GM21360 (cell line): ENCODE measurements around the gene ASZ1.
"Not testable (repeated sequence)": the region's sequence is repeated elsewhere in the genome, so short reads cannot be mapped to it uniquely, and the experiment has no call there.

Experiments
- ATAC-seq: cut with Tn5 transposase; IDR thresholded peaks from one replicate; pipeline ENCODE4 v1.9.1; 2021; ENCODE audit warnings: mild to moderate bottlenecking, moderate library complexity; ENCODE audit not compliant: unreplicated experiment

ASZ1 gene, protein sequence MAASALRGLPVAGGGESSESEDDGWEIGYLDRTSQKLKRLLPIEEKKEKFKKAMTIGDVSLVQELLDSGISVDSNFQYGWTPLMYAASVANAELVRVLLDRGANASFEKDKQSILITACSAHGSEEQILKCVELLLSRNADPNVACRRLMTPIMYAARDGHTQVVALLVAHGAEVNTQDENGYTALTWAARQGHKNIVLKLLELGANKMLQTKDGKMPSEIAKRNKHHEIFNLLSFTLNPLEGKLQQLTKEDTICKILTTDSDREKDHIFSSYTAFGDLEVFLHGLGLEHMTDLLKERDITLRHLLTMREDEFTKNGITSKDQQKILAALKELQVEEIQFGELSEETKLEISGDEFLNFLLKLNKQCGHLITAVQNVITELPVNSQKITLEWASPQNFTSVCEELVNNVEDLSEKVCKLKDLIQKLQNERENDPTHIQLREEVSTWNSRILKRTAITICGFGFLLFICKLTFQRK

DNA sequence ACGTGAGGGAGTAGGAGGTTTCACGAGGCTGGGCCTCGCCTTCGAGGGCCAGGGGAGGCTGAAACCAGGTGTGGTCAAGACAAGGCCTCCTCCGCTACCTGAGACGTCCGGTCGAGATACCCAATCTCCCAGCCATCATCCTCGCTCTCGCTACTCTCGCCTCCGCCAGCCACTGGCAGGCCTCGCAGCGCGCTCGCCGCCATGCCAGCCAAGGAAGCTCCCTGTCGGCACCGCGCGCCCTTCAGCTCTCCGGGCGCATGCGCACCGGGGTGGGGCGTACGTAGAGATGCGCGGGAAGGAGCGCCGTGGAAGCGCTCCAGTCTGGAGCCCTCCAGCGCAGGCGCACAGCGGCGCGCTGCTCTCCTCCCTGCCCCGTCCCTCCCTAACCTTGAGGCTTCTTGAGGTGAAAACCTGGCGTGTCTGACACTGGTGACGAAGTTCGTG, at the start of gene ASZ1:
Gene ASZ1, minus strand, starts transcription at position 236 of the 444 bp plus-strand sequence. Its CDS starts 33 bp downstream, at position 203.
- no peak for ATAC-seq

DNA sequence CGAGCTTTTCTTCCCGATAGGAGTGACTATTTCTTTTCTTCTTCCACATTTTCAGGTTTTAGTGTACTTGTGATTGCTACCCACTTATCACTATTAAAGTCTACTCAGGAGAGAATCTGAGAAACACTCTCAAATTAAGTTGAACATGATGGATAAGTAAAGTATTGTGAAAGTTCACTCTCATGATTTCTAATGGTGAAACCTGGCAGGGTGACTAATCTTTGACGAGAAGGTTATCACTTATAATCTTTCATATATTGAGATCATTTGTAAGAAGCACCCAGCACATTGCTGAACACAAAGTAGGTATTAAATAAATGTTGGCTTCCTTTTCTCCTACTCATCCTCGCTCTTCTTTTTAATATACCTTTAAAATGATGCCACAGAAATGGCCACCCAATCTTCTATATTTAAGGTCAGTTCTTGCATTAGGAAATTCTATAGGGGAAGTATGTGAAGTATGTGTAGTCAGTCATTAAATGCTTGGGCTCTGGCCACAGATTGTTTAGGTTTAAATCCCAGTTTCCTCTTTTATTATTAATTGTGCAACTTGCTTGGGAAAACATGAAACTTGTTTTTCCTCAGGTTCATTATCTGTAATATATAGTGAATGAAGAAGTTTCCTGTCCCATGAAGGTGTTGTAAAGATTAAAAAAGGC, 49.4 kb upstream of the ASZ1 start:
- no peak for ATAC-seq

DNA sequence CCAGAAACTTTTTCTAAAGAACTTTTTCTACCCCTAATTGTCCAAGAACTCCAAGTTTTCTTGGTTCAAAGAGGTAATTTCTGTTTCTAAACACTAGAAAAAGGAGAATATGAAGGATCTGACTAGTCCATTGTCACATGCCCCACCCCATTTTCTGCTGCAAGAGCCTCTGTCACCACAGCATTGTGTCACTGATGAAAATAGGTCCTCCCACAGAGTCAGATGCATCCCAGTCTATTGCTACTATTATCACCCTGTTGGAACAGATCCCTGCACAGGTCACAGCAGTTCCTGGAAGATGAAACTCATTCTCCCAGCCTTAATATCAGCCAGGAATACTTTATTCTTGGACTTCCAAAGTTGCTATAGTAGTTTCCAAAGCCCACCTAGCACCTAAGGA, 45.0 kb upstream of the ASZ1 start:
- peak; percentile 44 for ATAC-seq

DNA sequence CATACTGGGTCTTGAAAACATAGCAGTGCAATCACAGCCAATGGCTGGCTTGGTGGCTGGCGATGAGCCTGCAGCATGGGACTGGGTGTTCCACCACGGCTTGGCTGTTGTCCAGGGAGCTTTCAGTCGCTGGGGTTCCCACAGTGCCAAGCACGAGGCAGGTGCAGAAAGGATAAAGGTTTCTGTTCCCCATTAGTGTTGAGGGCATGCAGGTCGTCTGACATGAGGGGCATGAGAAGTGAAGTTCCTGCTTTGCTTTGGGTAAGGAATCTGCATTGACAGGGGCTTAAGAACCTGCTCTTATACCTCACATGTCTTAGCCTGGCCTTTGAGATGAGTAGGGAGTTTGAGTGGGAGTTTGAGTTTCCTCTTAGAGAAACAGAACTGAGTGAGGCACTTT, 43.5 kb upstream of the ASZ1 start:
- ATAC-seq, result peak; percentile 70

DNA sequence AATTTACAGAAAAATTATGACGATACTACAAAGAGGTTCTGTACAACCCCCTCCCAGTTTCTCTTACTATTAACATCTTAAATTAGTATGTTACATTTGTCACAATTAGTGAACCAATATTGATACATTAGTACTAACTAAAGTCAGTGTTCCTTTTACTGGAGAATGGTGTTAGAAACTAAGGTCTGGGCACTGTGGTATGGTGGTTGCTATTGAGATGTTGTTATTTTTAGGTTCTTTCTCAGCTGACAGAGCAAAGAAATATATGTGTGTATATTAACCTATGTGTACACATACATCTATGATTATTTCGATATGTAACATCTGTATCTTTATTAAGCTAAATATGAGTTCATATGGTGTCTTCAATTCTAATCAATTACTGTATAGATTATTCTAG, 40.9 kb upstream of the ASZ1 start:
- ATAC-seq, result no peak

DNA sequence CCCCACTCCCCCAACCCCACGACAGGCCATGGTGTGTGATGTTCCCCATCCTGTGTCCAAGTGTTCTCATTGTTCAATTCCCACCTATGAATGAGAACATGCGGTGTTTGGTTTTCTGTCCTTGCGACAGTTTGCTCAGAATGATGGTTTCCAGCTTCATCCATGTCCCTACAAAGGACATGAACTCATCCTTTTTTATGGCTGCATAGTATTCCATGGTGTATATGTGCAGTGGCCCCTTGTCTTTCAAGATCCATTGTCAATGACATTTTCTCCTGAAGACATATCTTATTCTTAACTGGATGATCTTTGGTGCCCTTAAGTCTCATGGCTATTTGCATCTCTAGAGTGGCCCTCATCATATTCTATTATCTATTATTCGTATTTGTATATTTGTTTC, 33.5 kb upstream of the ASZ1 start:
- not testable (repeated sequence) for ATAC-seq

DNA sequence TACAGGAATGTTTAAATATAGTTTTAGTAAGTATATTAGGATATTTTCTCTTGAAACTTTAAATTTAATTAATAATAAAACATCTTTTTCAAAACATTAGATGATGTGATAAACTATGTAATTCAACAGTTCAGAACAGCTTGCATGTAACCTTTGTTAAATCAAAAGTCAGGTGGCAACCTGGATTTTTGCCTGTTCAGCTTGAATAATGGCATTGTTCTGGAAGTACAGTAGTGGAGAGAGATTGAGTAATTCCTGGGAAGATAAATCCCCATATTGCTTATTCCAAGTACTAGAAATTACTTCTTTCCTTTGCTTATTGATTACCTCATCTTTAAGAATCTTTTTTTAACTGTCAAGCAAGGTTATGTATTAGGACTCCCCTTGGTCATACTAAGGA, 32.4 kb upstream of the ASZ1 start:
- no peak for ATAC-seq

DNA sequence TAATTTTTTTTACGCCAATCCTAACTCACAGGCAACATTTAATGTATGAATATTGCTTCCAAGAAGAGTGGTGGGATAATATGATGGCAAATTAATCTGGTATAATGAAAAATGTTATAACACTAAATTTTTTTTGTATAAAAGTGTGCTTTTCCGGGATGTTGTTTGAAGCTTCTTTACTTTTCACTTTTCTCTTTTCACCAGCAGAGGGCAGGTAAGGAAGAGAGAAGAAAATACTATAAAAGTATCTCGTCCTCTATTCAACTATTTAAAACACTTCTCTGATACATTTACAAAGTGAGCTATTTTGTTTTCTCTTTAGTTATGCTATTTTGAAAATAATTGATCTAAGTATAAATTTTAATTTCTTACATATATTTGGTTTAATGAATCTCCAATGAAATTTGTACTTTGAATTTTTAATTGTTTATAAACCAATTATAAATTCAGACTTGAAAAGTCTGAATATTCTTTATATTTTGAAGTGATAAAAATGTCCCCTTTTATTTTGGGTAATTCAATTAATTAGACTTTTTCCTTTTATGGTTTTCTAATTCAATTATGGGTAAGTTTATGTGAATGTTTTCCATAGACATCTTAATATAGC, 31.8 kb upstream of the ASZ1 start:
- no peak for ATAC-seq

DNA sequence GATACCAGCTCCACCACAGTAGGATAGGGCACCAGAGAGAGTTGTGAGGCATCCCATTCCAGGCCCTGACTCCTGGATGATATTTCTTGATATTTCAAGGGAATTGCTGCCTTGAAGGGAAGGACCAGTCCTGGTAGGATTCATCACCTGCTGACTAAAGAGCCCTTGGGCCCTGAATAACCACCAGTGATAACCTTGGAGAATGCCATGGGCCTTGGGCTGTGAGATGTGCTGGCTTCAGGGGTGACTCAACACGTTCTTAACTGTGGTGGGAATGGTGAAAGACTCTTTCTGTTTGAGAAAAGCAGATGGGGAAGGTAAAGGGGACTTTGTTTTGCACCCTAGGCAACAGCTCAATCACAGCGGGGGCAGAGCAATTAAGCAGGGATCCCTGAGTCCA, 21.4 kb upstream of the ASZ1 start:
- ATAC-seq, result no peak

DNA sequence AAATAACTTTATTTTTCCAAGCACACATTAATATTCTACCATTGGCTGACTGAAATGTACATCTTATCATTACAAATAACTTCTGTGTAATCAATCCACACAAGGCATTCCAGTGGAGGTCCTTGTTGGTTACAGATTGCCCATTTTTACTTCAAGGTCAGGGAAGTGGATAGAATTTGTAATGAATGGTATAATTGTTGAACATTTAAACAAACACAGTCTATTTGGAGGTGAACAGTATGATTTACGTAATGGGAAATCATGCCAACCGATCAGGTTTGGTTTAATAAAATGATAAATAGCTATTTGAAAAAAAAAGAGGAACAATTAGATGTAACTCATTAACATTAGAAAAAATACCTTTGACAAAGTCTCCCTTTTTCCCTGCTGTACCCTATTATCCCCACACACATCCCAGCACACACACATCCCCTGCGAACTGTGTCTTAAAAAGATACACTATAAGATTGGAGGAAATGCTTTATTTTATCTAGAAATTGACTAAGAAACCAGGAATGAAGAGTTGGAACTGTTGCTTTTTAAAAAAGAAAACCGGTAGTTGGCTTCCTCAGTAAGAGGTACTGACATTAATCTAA, 19.0 kb upstream of the ASZ1 start:
- ATAC-seq, result no peak

DNA sequence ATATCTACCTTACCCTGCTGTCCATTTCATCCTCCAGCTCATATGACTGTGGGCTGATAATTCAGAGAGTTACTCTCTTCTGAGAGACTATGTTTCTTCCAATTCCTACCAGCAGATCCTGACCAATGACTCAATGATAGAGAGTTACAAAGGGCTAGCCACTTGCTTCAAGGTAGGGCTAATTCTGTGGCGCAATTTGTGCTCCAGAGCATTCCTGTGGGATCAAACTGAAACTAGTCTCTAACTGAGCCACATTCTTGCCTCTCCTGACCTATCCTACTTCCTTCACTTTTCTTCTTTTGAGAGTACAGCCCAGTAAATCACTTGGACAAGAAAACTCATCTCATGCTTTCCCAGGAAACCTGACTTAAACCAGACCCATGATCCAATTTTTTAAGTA, 17.9 kb upstream of the ASZ1 start:
- no peak for ATAC-seq

DNA sequence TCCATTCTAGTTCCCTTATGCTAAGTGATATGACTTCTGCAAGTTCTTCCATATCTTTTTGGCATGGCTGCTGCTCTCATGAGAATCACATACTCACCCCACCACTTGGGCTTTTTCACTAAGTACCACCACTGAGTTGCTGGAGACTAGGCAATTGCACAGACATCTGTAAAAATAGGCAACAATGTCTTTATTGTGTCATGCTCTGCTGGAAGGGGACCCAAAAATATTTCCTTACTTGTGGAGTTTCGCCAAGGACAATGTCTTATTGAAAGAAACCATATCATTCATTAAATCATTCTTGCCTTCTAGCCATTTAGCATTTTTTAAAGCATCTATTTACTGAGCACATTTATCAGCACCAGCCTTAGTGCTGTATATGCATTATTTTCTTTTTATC, 17.4 kb upstream of the ASZ1 start:
- no peak for ATAC-seq

DNA sequence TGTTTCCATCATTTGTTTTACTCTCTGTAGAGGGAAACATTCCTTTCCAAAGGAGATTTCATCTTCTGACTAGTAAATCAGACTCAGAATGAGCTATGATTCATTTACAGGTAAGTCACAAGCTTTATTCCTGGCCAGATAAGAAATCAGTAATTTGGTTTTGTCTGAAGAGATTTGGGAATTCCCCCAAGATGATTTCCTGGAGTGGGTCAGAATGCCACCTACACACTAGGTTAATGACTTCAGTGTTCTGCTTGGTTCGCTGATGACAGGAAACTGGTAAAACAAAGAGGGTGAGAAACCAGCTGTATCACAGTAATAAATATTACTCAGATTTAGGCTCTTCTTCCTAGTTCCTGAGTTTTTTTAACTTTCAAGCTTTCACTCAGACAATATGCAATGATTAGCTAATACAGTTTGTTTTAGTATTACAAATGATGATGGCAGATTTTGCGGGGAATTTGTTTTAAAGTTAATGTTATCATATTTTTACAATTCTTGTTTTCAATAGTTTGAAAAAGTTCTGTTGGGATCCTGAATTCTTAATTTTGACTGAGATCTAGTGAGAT, 8.3 kb upstream of the ASZ1 start:
- peak; percentile 91 for ATAC-seq

DNA sequence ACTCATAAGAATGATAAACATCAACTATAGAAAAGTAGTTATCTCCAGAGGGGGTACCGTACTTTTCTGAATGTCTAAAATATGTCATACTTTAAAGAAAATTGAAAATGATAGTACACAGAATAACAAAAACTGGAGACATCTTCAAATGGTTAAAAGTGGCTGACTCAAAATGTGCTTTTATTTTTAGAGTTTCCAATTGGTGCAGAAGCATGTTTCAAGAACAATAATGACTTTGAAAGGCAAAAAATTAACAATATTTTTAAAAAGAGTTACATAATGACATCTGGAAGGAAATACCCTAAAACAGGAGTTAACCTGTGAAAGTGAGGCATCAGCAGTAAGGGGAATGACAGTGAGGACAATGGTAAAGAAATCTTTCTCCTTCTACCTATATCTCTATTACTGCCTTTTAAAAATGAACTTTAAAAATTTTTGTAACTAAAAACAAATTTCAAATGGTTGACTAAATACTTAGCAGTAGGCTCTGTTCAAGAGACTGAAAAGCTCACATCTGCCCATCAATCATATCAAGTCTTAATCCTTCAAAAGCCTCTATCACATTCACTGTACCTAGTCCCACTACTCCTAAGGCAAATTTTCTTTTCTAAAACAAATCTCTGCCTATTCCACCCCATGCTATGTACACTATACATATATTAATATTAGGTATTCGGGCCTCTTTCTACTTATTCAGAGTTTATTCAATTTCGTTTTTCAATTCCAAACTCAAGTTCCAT, 3.0 kb downstream of the ASZ1 start:
- ATAC-seq, result peak; percentile 76

DNA sequence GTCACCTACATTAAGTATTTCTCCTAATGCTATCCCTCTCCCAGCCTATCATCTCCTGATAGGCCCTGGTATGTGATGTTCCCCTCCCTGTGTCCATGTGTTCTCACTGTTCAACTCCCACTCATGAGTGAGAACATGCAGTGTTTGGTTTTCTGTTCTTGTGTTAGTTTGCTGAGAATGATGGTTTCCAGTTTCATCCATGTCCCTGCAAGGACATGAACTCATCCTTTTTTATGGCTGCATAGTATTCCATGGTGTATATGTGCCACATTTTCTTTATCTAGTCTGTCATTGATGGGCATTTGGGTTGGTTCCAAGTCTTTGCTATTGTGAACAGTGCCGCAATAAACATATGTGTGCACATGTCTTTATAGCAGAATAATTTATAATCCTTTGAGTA, 12.7 kb downstream of the ASZ1 start:
- not testable (repeated sequence) for ATAC-seq

DNA sequence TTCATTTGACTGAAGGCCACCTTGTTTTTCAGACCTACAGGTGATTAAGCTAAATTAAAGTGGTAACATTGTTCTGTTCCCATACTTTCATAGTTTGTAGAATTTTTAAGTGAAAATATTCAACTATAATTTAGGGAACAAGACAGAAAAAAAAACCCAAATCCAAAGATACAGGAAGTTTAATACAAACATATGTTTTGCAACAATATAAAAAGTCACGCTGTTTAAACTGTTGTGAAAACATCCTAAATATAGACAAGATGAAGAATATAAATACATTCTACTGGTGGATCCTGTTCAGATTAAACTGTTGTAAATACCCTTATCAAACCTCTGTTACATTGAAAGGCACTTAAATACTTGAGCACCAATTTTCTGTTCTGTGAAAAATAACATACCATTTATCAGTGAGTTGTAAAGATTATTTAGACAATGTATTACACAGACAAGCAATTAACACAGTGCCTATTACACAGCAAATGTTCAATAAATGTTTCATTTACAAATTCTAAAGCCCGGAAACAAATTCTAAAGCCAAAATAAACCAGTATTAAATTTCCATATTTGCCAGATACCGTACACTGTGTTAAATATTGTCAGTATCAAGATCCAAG, 14.2 kb downstream of the ASZ1 start:
- ATAC-seq, result no peak

DNA sequence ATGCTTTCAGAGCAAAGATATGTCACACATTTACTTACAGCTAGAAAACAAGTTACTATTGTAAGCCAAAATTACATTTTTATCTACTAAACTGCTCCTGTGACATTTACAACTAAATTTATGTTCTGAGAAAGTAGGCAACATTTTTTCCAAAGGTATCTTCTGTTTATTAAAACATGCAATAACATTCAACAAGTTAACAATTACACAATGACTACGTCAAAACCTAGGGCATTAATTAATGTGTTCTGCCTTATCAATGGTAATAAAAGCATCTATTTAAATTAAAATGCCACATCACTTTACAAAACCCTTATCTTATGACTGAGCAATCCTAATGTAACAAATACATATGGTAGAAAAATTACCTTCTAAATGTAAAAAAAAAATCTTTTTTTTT, 14.9 kb downstream of the ASZ1 start:
- no peak for ATAC-seq

DNA sequence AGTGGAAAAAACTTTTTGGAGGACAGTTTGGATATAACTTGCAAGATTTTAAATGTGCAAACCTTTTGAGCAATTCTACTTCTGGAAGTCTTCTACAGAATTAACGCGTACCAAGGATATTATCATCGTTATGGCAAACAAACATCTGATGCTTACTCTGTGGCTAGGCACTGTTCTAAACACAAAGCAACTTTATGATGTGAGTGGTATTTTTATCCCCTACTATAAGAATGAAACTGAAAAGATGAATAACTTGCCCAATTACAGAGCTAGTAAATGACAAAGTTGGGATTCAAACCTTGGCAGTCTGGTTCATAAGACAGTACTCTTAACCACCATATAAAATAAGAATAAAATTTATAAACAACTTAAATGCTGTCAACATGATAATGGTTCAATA, 15.8 kb downstream of the ASZ1 start:
- ATAC-seq, result no peak

DNA sequence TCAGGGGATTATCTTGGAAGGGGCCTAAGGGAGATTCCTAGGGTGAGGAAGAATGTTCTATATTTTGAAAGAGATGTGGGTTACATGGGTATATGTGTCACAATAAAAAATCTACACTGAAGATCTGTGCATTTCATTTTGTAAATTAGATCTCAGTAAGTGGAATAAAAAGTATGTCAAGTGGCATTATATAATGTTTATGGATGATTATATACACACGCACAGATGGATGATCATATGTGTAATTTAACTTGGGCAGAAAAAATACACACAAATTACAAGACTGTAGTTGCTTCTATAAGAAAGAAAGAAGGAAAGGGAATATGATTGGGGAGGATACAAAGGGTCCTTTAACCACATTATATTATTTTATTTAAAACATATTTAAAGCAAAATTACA, 18.5 kb downstream of the ASZ1 start:
- ATAC-seq, result no peak

DNA sequence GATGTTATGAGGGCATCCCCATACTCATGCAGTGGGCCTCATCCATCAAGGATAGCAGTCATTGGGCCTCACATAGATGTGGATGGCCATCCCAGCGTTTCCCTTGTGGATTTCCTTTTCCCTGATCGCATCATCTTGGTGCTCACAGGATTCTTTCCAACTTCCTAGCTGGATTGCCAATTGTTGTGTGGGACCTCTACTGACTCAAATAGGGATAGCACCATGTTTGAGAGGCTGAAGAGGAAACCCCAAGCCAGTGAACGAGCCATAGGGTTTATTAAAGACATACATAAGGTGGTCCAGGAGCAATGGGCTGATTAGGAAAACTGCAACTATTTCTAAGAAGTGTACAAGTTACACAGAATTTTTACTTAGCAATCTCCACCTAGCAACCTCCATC, 21.8 kb downstream of the ASZ1 start:
- ATAC-seq, result no peak
